ENCODE measurements around the gene HIPK3.
"Not testable (repeated sequence)": the region's sequence is repeated elsewhere in the genome, so short reads cannot be mapped to it uniquely, and the experiment has no call there.

Gene HIPK3

GRCh38 chr11:33366918-33367317 is 109.7 kb downstream of the HIPK3 start:
- no peak for DNase-seq

GRCh38 chr11:33368475-33368874 is 111.3 kb downstream of the HIPK3 start:
- not testable (repeated sequence) for DNase-seq

- no peak for DNase-seq
These were observed 111.8 kb downstream of the HIPK3 start for GRCh38 chr11:33368931-33369330.

- no peak for DNase-seq
These were observed 116.5 kb downstream of the HIPK3 start for GRCh38 chr11:33373636-33374035.

GRCh38 chr11:33375236-33375635 is 118.1 kb downstream of the HIPK3 start:
- DNase-seq: no peak

GRCh38 chr11:33375688-33376311 is 118.6 kb downstream of the HIPK3 start, which contains the start of gene KIAA1549L:
TSS of gene KIAA1549L (plus strand) at chr11:33376108.
- DNase-seq: no peak

- no peak for DNase-seq
These were observed 119.4 kb downstream of the HIPK3 start for GRCh38 chr11:33376331-33377310.

GRCh38 chr11:33377412-33378370 is 120.5 kb downstream of the HIPK3 start:
- no peak for DNase-seq

- DNase-seq: no peak
These were observed 122.8 kb downstream of the HIPK3 start for GRCh38 chr11:33379947-33380346.

- no peak for DNase-seq
These were observed 126.1 kb downstream of the HIPK3 start for GRCh38 chr11:33383075-33383919.

- DNase-seq: no peak
These were observed 126.7 kb downstream of the HIPK3 start for GRCh38 chr11:33383920-33384209.

- no peak for DNase-seq
These were observed 127.0 kb downstream of the HIPK3 start for GRCh38 chr11:33384220-33384619.

GRCh38 chr11:33387581-33387980 is 130.4 kb downstream of the HIPK3 start:
- no peak for DNase-seq

- DNase-seq: no peak
These were observed 130.8 kb downstream of the HIPK3 start for GRCh38 chr11:33387996-33388395.

- no peak for DNase-seq
These were observed 131.8 kb downstream of the HIPK3 start for GRCh38 chr11:33388793-33389525.

GRCh38 chr11:33389635-33390034 is 132.5 kb downstream of the HIPK3 start:
- no peak for DNase-seq

GRCh38 chr11:33390944-33391892 is 134.0 kb downstream of the HIPK3 start:
- DNase-seq: no peak

GRCh38 chr11:33391893-33392251 is 134.7 kb downstream of the HIPK3 start:
- no peak for DNase-seq

GRCh38 chr11:33394431-33395109 is 137.4 kb downstream of the HIPK3 start:
- no peak for DNase-seq

- DNase-seq: no peak
These were observed 139.2 kb downstream of the HIPK3 start for GRCh38 chr11:33396361-33396760.
